Cardiac muscle cell (in vitro differentiated cells and primary cell): Measurements from ENCODE around the gene PRR20A. TPM values are rescaled to one million over a fixed set of nuclear protein-coding genes. Genes with fewer than 3 reads are reported as not detected.
A peak's percentile ranks its signal among the peaks of the same experiment; 100 is the strongest.
"Not testable (repeated sequence)": the region's sequence is repeated elsewhere in the genome, so short reads cannot be mapped to it uniquely, and the experiment has no call there.

ENCODE experiments used
- DNase-seq, 2 donors: peaks; one replicate each; pipeline versions ENCODE4 v3.0.0 to v3.0.0-alpha.2; 2010 to 2017; ENCODE audit warnings: low read depth in 1 of 2, low spot score in 1 of 2
- H3K27ac ChIP-seq: fragments of 200-600 bp; sonication (generic); 2 replicates; pipeline ENCODE4 v1.5.1; 2016
- H3K27me3 ChIP-seq: fragments of 200-600 bp; sonication (generic); 2 replicates; pipeline ENCODE4 v1.6.0; 2016; ENCODE audit warnings: control low read depth
- H3K36me3 ChIP-seq: fragments of 200-600 bp; sonication (generic); 2 replicates; pipeline ENCODE4 v1.5.1; 2016; ENCODE audit warnings: control low read depth
- H3K4me1 ChIP-seq: fragments of 200-600 bp; sonication (generic); 2 replicates; pipeline ENCODE4 v1.8.1; 2017; ENCODE audit warnings: low read depth, mild to moderate bottlenecking, mixed run types
- H3K4me3 ChIP-seq: fragments of 200-600 bp; sonication (generic); 2 replicates; pipeline ENCODE4 v1.5.1; 2016; ENCODE audit warnings: mild to moderate bottlenecking
- H3K9me3 ChIP-seq: fragments of 200-600 bp; sonication (generic); 2 replicates; pipeline ENCODE4 v1.5.1; 2017; ENCODE audit warnings: low read depth, mild to moderate bottlenecking, control low read depth
- polyA plus RNA-seq: library from polyadenylated mRNA; unstranded; fragments of >200 nt; fragmentation: Nextera tagmentation; extraction: Ambion mirVana; gene quantifications from 2 replicates; pipeline ENCODE4 v1.2.1, GENCODE V29; 2016
- total RNA-seq: library from RNA; depleted of rRNA; stranded (reverse); fragments of >200 nt; gene quantifications from 2 replicates; pipeline ENCODE4 v1.2.3, GENCODE V29; 2016
- TF ChIP-seq, protein P1 (sequence below): IDR thresholded peaks from 2 replicates; pipeline ENCODE4 v1.5.1; 2012; ENCODE audit warnings: low read depth, mild to moderate bottlenecking, low read length

Gene PRR20A
- total RNA-seq (not detected in 2 replicates), polyA plus RNA-seq (not detected in 2 replicates)

GRCh38 chr13:57140235-57140968 is at the start of gene PRR20A:
Gene PRR20A (plus strand): TSS chr13:57140918. CDS start chr13:57141305, 387 bp downstream.
- not testable (repeated sequence) for H3K27me3 ChIP-seq, H3K9me3 ChIP-seq, H3K27ac ChIP-seq, H3K36me3 ChIP-seq, DNase-seq, H3K4me3 ChIP-seq, H3K4me1 ChIP-seq

- no peak for DNase-seq
- no peak overlapping the region for H3K27ac ChIP-seq
- TF ChIP-seq, protein P1, sequence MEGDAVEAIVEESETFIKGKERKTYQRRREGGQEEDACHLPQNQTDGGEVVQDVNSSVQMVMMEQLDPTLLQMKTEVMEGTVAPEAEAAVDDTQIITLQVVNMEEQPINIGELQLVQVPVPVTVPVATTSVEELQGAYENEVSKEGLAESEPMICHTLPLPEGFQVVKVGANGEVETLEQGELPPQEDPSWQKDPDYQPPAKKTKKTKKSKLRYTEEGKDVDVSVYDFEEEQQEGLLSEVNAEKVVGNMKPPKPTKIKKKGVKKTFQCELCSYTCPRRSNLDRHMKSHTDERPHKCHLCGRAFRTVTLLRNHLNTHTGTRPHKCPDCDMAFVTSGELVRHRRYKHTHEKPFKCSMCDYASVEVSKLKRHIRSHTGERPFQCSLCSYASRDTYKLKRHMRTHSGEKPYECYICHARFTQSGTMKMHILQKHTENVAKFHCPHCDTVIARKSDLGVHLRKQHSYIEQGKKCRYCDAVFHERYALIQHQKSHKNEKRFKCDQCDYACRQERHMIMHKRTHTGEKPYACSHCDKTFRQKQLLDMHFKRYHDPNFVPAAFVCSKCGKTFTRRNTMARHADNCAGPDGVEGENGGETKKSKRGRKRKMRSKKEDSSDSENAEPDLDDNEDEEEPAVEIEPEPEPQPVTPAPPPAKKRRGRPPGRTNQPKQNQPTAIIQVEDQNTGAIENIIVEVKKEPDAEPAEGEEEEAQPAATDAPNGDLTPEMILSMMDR, result no peak
- no peaks in the 10 kb centered on the region for H3K27me3 ChIP-seq
- no peaks in the 10 kb centered on the region for H3K4me1 ChIP-seq
- no peak overlapping the region for H3K4me3 ChIP-seq
- no peaks in the 10 kb centered on the region for H3K9me3 ChIP-seq
- H3K36me3 ChIP-seq, result no peaks in the 10 kb centered on the region
Observed at GRCh38 chr13:57114945-57115344, 25.8 kb upstream of the PRR20A start.

- no peak overlapping the region for H3K27ac ChIP-seq
Observed at GRCh38 chr13:57123681-57124080, 17.0 kb upstream of the PRR20A start.

DNA sequence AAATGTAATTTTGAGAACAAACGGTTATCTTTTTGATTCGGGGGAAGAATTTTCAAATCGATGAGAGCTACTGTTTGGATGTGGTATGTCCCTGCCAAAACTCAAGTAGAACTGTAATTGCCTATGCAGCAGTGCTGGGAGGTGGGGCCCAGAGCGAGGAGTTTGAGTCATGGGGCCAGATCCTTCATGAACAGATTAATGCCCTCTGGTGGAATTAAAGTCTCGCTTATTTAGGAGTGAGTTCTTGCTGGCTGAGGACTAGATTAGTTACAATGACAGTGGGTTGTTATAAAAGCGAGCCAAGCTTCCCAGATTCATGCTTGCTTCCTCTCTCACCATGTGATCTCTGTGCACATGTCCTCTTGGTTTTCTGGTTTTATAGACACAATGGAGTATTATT is 11.8 kb upstream of the PRR20A start:
- DNase-seq, result no peak
- no peaks in the 10 kb centered on the region for H3K36me3 ChIP-seq
- H3K27ac ChIP-seq, result no peak overlapping the region
- no peak overlapping the region for H3K4me3 ChIP-seq
- TF ChIP-seq, protein P1, result no peak
- H3K27me3 ChIP-seq, result no peaks in the 10 kb centered on the region
- no peaks in the 10 kb centered on the region for H3K9me3 ChIP-seq
- H3K4me1 ChIP-seq, result no peaks in the 10 kb centered on the region

More at GRCh38 chr13:57123681-57124080, 17.0 kb upstream of the PRR20A start:
- TF ChIP-seq, protein P1, result no peak
- Histone ChIP-seq H3K4me1 (no peaks in the 10 kb centered on the region), H3K9me3 (no peaks in the 10 kb centered on the region), H3K4me3 (no peak overlapping the region), H3K27me3 (no peaks in the 10 kb centered on the region), H3K36me3 (no peaks in the 10 kb centered on the region)
- DNase-seq, result peak in 1 of 2 donors; percentile 3

DNA sequence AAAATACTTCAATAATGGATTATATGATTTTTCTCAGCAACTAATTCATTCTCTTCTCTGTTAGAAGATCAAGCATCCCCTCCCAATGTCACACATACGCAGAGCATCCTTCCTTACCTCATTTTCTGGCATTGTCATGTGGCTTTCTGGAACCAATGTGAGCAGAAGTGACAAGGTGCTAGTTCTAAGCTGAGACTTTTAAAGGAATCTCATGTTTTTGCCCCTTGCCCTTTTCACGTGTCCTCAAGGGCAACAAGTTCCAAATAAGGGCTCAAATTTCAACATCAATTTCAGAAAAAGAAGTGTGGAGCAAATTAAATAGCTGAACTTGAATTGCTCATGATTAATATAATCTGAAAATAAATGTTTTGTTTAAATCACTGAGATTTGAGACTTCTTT is 4.6 kb upstream of the PRR20A start:
- H3K4me3 ChIP-seq, result no peak overlapping the region
- no peak overlapping the region for H3K27ac ChIP-seq

GRCh38 chr13:57137585-57137984 is 3.1 kb upstream of the PRR20A start:
- Histone ChIP-seq H3K9me3 (no peaks in the 10 kb centered on the region), H3K4me1 (no peaks in the 10 kb centered on the region), H3K36me3 (no peaks in the 10 kb centered on the region), H3K27ac (no peak overlapping the region), H3K4me3 (no peak overlapping the region), H3K27me3 (no peaks in the 10 kb centered on the region)
- TF ChIP-seq, protein P1, result no peak
- DNase-seq, result no peak

More for the DNA sequence above, 4.6 kb upstream of the PRR20A start:
- no peaks in the 10 kb centered on the region for H3K9me3 ChIP-seq
- no peak for DNase-seq
- no peaks in the 10 kb centered on the region for H3K4me1 ChIP-seq
- TF ChIP-seq, protein P1, result no peak
- H3K27me3 ChIP-seq, result no peaks in the 10 kb centered on the region
- H3K36me3 ChIP-seq, result no peaks in the 10 kb centered on the region
